Thyroid gland (tissue), 4 donors: ENCODE results near the gene NT5DC4. TPM values are rescaled to one million over a fixed set of nuclear protein-coding genes. Genes with fewer than 3 reads are reported as not detected.

Source experiments
- DNase-seq, 2 donors: peaks; one replicate each; pipeline ENCODE4 v3.0.0-alpha.2; 2019
- H3K27ac ChIP-seq, 3 donors: fragments of 200-600 bp; sonication (generic); 1 replicate in 2 of 3; 2 replicates in 1 of 3; pipeline ENCODE4 v1.5.1; 2016 to 2019; ENCODE audit warnings: mild to moderate bottlenecking in 1 of 3, moderate library complexity in 1 of 3
- H3K27me3 ChIP-seq: fragments of 200-600 bp; sonication (generic); one replicate; pipeline ENCODE4 v1.5.1; 2019
- H3K36me3 ChIP-seq, 2 donors: fragments of 200-600 bp; sonication (generic); one replicate each; pipeline ENCODE4 v1.5.1; 2016 to 2019
- H3K4me1 ChIP-seq, 2 donors: fragments of 200-600 bp; sonication (generic); one replicate each; pipeline ENCODE4 v1.5.1; 2017 to 2019
- H3K4me3 ChIP-seq, 3 donors: fragments of 200-600 bp; sonication (generic); replicated peaks in 1 of 3; 1 replicate in 2 of 3; 2 replicates in 1 of 3; pipeline ENCODE4 v1.5.1; 2016; ENCODE audit warnings: mild to moderate bottlenecking in 1 of 3
- H3K9me3 ChIP-seq: fragments of 200-600 bp; sonication (generic); one replicate; pipeline ENCODE4 v1.5.1; 2017
- CTCF ChIP-seq, 6 experiments: fragments of 200-600 bp in 3 of 6; fragments of 450-650 bp in 3 of 6; sonication (generic) in 3 of 6; IDR thresholded peaks; one replicate each; pipeline ENCODE4 v1.5.1; 2016 to 2019; ENCODE audit warnings: antibody characterized with exemption in 6 of 6, mild to moderate bottlenecking in 2 of 6, inconsistent platforms in 1 of 6, moderate library complexity in 1 of 6
- POLR2A ChIP-seq, 2 donors: fragments of 450-650 bp; IDR thresholded peaks; one replicate each; pipeline ENCODE4 v1.6.1; 2017; ENCODE audit warnings: antibody characterized with exemption in 2 of 2, mild to moderate bottlenecking in 2 of 2, moderate library complexity in 1 of 2
- WGBS, 2 donors: methylation state at CpG; one replicate each; pipeline ENCODE4 v1.1.5; 2017; 5-methylcytosine and 5-hydroxymethylcytosine counted together
- intact Hi-C: fragments of 100-400 bp; cut with DNase I; formaldehyde crosslinking; loops from one replicate; pipeline ENCODE4 v1.15.1; 2023
- total RNA-seq, 4 donors: library from RNA; depleted of rRNA; stranded (reverse); fragments of >200 nt; gene quantifications; one replicate each; pipeline ENCODE4 v1.2.3, GENCODE V29; 2016

Gene NT5DC4
- total RNA-seq, 4 donors from 2014 or later: not detected

GRCh38 chr2:112691881-112692281, 28.9 kb upstream of the NT5DC4 start:
- TF ChIP-seq CTCF (IDR thresholded peaks at IDR 0.05) (no peak), POLR2A (IDR thresholded peaks at IDR 0.05) (no peak)
- Histone ChIP-seq H3K27ac (no peak overlapping the region), H3K27me3 (no peaks in the 10 kb centered on the region), H3K36me3 (no peaks in the 10 kb centered on the region), H3K4me3 (no peak overlapping the region), H3K4me1 (peaks cover 0 to 4% of the 10 kb centered on the region in 2 donors), H3K9me3 (no peaks in the 10 kb centered on the region)
- intact Hi-C loops: no loop called here
- 70 to 72% methylated on average over 4 of the region's 4 CpGs for WGBS, 2 donors
- no peak for DNase-seq

GRCh38 chr2:112692495-112692911, 28.3 kb upstream of the NT5DC4 start:
- no peaks in the 10 kb centered on the region for H3K36me3 ChIP-seq
- intact Hi-C loops: no loop called here
- H3K27ac ChIP-seq: no peak overlapping the region
- peaks cover 0 to 4% of the 10 kb centered on the region in 2 donors for H3K4me1 ChIP-seq
- H3K27me3 ChIP-seq: no peaks in the 10 kb centered on the region
- DNase-seq: no peak
- WGBS, 2 donors: 67 to 69% methylated on average over 4 to 5 of the region's 5 CpGs
- H3K4me3 ChIP-seq: no peak overlapping the region
- TF ChIP-seq POLR2A (IDR thresholded peaks at IDR 0.05): no peak
- TF ChIP-seq CTCF (IDR thresholded peaks at IDR 0.05): no peak
- H3K9me3 ChIP-seq: no peaks in the 10 kb centered on the region

DNA sequence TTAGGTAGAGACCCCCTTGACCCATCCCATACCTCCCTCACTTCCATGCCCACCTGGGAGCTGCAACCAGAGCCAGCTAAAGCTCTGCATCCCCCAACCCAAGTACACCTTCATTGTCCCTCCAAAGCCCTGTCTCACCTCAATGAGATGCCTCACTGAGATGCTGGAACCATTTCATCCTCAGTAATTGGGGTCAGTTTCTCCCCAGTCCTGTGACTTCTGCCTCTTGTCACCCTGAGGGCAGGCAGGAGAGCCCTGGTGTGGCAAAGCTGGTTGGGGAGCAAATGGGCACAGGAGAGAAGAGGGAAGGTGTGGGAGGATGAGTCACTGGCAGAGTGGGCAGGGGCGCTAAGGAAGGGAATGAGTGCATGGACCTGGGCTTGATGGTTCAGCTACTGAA, 27.9 kb upstream of the NT5DC4 start:
- no peak overlapping the region for H3K27ac ChIP-seq
- intact Hi-C loops: no loop called here
- 89 to 94% methylated on average over 1 of the region's 1 CpG for WGBS, 2 donors
- no peak overlapping the region for H3K4me3 ChIP-seq
- TF ChIP-seq CTCF (IDR thresholded peaks at IDR 0.05) (no peak), POLR2A (IDR thresholded peaks at IDR 0.05) (no peak)
- no peaks in the 10 kb centered on the region for H3K9me3 ChIP-seq
- H3K27me3 ChIP-seq: no peaks in the 10 kb centered on the region
- no peak for DNase-seq
- H3K4me1 ChIP-seq: peaks cover 0 to 4% of the 10 kb centered on the region in 2 donors
- H3K36me3 ChIP-seq: no peaks in the 10 kb centered on the region

DNA sequence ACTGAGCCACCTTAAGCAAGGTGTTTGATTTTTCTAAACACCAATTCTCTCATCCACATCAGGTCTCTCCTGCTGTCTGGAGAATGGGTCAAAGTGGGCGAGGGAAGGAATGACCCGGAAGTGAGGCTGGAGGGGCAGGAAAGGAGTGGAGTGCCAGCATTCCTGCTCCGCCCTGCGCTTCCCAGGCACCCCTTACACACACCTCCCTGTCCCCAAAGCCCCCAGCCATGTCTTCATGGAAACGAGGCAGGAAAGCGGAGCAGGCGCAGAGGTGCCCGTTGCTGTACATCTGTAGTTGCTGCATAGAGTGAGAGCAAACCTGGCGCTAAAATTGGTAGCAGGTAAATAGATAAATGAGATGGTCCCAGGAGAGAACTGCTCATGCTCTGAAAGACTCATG, 27.2 kb upstream of the NT5DC4 start:
- H3K9me3 ChIP-seq: no peaks in the 10 kb centered on the region
- no peaks in the 10 kb centered on the region for H3K27me3 ChIP-seq
- no peak overlapping the region for H3K27ac ChIP-seq
- intact Hi-C loops: no loop called here
- WGBS, 2 donors: 82 to 88% methylated on average over 9 of the region's 9 CpGs
- no peaks in the 10 kb centered on the region for H3K36me3 ChIP-seq
- H3K4me1 ChIP-seq: peaks cover 0 to 4% of the 10 kb centered on the region in 2 donors
- no peak for DNase-seq
- no peak overlapping the region for H3K4me3 ChIP-seq
- no peak for TF ChIP-seq CTCF (IDR thresholded peaks at IDR 0.05)
- TF ChIP-seq POLR2A (IDR thresholded peaks at IDR 0.05): no peak

GRCh38 chr2:112694182-112694581, 26.6 kb upstream of the NT5DC4 start:
- no peaks in the 10 kb centered on the region for H3K27me3 ChIP-seq
- TF ChIP-seq CTCF (IDR thresholded peaks at IDR 0.05) (no peak), POLR2A (IDR thresholded peaks at IDR 0.05) (no peak)
- H3K36me3 ChIP-seq: no peaks in the 10 kb centered on the region
- peaks cover 0 to 4% of the 10 kb centered on the region in 2 donors for H3K4me1 ChIP-seq
- DNase-seq: no peak
- 93 to 96% methylated on average over 11 of the region's 12 CpGs for WGBS, 2 donors
- H3K9me3 ChIP-seq: no peaks in the 10 kb centered on the region
- H3K27ac ChIP-seq: no peak overlapping the region
- intact Hi-C loops: no loop called here
- no peak overlapping the region for H3K4me3 ChIP-seq
